CD4-positive, alpha-beta T cell treated with Interleukin-17A for 4 hours (primary cell): ENCODE measurements around the gene MPST.

Experiments
- DNase-seq: peaks from one replicate; pipeline ENCODE4 v3.0.0-alpha.2; 2020; ENCODE audit warnings: mixed read lengths

The MPST gene

DNA sequence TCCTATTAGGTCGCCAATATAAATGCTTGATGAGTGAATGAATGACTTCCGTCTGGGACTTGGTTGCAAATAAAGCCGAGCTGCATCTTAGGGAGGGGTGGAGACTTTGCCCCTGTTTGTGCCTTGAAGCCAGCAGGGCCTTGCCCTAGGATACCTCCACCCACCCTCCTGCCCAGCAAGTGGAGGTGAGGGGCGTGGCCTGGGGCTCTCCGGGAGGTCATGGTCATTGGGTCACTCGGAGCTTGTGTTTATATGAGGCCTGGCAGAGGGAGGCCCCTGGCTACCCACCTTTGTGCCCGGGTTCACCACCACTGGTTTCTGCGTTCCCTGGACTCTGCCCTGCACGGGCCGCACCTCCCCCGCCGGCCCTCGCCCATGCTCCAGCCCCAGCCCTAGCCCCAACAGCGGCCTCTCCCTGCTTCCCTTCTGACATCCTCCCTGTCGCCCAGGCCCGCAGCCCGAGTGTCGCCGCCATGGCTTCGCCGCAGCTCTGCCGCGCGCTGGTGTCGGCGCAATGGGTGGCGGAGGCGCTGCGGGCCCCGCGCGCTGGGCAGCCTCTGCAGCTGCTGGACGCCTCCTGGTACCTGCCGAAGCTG, 4.3 kb downstream of the MPST start:
- DNase-seq, result no peak

DNA sequence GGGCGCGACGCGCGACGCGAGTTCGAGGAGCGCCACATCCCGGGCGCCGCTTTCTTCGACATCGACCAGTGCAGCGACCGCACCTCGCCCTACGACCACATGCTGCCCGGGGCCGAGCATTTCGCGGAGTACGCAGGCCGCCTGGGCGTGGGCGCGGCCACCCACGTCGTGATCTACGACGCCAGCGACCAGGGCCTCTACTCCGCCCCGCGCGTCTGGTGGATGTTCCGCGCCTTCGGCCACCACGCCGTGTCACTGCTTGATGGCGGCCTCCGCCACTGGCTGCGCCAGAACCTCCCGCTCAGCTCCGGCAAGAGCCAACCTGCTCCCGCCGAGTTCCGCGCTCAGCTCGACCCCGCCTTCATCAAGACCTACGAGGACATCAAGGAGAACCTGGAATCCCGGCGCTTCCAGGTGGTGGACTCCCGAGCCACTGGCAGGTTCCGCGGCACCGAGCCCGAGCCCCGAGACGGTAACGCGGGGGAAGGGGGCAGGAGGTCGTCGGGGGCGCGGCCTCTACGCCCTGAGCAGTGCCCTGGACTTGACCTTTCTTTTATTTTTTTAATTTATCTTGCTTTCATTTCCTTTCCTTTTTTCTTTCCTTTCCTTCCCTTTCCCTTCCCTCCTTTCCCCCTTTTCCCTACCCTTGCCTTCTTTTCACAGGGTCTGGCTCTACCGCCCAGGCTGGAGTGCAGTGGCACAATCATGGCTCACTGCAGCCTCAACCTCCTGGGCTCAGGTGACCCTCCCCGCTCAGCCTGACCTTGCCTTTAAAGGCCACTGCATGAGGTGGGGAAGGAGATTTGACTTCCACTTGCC, 5.0 kb downstream of the MPST start:
- no peak for DNase-seq

DNA sequence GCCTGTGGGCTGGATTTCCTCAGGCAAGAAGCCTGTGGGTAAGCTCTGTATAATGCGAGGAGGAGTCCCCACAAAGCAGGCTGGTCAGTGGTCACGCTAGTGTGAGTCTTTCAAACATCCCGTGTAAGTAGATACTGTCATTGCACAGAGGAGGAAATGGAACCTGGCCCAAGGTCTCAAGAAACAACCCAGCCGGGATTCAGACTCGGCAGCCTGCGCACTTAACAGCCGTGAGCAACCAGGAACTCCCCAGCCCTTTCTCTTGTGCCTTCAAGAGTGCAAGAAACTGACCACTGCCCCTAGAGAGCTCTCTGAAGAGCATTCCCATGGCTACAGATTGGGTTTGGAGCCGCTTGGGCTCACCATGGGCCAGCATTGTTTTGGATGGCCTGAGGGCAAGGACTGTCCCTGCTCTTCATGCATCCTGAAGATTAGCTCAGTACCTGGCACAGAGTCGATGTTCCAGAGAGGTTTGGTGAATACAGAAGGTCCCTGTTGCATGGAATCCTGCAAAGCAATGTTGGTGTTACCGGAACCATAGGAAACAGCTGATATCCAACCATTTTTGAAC, 6.0 kb downstream of the MPST start:
- no peak for DNase-seq

DNA sequence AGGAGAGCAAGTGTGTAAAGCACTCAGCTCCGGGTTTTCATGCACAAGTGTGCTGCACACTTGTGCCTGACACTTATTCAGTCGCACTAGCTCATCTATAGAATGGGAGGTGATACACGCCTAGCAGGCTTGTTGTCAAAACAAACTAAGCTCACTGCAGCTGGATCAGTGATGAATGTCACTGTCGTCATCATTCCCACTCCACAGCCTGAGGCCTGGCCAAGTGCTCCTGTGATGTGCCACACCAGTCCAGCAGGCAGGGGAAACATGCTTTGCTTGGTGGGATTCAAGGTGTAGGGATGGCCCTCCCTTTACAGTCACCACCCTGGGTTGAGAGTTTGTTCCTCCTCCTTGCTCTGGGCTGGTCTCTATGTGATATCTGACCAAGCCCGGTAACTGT, 6.8 kb downstream of the MPST start:
- no peak for DNase-seq

DNA sequence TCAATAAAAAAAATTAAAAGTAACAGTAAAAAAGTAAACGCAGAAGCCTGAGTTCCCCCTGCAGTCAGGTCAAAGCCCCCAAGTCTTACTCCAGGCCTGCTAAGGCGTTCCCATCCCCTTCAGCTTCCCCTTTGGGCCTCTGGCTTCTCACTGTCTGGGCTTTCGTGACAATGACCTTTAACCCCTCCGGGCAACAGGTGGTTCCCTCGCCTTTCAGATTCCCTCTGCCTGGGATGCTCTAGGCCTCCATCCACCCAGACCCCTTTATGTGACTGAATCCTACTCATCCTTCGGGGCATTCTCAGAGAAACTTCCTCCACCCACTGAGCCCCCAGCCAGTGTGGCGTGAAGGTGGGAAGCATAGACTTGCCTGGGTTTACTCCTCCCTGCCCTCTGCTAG, 8.0 kb downstream of the MPST start:
- DNase-seq, result no peak

DNA sequence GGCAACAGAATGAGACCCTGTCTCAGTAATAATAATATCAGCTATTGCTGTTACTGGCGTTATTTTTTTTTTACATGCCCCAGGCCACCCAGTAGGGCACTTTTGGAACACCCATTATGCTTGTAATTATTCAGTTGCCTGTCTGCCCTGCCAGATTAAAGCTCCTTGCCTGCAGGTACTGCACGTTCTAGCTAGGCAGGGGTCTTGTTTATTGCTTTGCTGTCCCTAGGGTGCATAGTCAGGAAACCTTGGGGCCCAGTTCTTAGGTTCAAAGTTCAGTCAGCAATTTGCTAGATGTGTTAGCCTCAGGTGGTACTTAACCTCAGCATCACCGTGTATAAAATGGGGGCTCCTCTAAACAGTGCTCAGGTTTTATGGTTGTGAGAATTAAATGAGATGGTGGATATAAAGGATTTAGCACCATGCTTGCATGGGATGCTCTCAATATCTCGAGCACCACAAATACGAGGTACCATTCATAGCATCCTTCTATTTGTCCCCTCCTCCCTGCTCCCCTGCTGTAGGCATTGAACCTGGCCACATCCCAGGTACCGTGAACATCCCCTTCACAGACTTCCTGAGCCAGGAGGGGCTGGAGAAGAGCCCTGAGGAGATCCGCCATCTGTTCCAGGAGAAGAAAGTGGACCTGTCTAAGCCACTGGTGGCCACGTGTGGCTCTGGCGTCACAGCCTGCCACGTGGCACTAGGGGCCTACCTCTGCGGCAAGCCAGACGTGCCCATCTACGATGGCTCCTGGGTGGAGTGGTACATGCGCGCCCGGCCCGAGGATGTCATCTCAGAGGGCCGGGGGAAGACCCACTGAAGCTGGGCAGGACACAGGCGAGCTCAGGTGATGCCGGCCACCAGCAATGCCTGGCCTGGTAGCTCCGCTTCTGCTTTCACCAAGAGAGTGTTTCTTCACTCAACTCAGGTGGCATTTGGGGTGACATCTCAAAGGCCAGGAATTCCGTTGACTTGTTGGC, 9.4 kb downstream of the MPST start:
- no peak for DNase-seq

DNA sequence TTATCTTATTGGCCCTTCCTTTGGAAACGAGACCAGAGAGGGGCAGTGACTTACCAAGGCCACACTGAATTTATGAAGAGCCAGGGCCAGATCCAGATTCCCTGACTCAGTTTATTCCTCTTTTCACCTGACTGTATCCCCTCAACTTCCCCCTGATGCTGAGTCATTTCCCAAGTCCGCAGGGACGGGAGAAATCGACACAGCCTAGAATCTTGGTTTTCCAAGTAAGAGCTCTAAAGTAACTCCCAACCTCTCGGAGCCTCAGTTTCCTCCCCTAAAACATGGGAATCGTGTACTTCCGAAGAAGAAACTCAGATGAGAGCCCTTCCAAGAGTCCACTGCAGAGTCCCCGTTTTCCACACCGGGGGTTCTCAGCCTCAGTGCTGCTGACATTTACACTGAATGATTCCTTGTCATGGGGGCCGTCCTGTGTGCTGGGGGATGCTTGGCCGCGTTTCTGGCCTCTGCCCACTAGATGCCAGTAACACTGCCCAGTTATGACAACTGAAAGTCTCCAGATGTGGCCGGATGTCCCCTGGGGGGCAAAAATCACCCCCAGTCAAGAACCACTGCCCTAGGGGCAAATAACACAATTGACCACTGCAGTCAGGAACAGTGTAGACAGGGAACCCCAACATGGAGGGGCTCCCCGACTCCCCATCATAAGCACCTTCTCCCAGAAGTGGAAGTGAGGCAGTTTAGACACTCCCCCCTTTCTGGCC, 11.2 kb downstream of the MPST start:
- DNase-seq, result no peak

DNA sequence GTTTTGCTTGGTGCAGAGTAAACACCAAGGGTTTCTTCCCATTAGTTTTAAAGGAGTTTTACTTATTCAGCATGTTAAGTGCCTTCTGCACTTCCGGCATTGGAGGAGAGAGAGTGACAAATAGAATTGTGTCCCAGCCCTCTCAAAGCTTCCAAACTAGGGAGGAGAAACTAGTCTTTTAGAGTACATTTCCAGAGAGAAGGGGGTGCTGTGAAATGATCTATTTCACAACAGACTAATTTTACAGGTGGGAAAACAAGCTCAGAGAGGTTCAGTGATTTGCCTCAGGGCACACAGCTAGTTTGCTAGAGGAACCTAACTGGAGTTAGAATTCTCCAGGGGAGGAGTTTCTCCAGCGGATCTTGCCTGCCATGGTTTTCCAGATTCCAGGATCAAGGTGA, 12.6 kb downstream of the MPST start:
- DNase-seq, result no peak

DNA sequence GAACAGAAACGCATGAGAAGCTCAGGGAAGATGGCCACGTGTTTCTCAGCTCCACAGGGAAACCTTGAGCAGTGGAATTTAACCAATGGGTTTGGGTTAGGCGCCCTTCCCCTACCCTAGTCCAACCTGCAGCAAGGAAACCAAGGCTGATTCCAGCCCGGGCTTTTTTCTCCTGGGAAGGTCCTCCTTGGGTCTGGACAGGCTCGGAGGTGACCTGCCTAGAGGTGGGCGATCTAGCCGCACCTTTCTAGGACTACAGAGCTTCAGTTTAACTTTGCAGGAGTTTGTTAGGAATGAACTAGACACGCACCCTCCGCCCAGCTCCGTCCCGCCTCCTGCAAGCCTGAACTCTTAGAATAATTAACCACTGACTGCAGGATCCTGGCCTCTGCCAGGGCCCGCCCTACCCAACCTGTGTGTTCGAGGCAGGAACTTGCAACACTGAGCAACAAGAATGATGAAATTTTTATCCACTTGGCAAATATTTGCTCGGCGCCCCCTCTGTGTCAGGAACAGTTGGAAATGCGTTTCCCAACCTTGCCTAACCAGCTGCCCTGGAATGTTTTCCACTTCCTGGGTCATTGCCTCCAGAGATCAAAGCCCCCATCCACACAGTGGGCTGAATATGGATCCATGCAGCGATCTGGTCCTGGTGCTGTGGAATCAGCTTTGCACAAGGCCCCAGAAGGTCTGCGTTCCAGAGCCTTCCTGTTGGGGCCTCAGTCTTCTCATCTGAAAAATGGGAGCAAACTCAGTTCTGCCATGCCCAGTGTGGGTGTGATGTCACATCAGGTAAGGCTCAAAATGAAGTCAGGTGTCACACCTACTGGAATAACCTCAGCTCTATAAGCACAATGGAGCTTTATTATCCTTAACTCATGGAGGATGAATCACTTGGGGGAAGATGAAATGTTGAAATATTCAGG, 13.3 kb downstream of the MPST start:
- no peak for DNase-seq

DNA sequence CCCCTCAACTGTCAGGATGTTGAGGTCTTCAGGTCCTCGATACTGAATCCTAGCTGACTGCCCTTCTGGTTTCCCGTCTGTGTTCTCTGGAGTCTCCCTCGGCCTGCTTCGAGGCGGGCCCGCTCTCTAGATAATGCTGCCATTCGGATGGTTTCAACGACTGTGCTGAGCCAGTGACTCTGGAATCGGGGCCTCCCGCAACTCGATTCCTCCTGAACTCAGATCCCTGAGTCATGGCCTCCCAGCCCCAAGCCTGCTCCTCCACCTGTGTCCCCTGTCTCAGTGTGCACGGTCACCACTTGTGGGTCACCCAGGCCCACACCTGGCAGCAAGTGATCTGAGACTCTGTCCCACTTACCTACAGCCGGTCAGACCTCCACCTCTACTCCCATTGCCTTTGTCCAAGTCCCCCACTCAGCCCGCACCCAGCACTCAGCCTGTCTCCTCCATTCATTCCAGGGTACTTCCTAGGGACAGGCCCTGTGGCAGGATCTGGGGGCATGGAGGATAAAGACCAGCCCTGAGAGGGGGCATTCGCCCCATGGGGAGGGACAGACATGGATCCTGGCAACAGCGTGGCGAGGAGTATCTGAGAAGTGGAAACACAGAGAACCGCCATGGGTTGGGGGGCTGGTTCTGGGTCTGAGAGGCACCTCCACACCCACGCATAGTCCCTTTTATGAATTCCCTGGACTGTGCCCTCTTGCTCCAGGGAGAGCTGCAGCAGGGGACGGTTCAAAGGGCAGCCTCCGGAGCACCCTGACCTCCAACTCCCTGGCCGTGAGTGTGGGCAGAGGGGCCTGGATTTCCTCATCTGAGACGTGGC, 14.3 kb downstream of the MPST start:
- no peak for DNase-seq

DNA sequence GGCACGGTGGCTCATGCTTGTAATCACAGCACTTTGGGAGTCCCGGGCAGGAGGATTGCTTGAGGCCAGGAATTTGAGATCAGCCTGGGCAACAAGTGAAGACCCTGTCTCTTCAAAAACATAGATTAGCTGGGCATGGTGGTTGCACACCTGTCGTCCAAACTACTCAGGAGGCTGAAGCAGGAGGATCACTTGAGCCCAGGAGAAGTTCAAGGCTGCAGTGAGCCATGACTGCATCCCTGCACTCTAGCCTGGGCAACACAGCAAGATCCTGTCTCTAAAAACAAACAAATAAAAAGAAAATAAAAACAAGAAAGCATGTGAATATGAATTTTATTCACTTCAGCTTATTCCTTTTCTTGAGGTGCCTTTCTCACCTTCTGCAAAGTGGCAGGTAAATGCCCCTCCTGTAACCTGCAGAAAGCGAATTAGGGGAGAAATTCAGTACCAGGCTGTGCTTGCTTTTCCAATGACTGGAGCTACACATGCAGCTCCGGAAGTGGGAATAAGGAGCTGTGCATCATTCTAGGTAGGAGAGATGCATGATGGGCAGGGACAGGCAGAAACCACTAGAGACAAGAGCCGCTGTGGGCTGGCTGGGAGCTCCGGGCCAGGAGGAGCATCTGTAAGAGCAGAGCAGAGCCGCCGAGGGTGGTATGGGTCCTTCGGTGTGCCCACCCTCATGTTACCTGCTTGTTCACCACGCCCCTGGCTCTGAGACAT, 17.3 kb downstream of the MPST start:
- DNase-seq, result no peak

DNA sequence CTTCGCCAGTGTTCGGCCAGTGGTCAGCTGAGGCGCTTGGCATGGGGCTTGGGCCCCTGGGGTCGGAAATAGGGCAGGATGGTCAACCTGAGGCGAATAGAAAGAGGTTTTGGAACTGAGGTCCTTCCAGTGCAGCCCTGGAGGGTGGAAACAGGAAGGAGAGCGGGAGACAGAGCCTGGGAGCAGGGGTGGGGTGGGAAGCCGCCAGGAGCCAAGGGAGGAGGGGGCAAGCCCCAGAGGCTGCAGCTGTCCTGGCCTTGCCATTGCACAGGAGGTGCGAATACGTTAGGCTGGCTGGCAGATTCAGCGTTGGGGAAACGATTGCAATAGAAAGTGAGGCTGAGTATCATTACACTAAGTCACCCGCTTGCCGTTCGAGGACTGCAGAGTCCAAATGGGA, 18.1 kb downstream of the MPST start:
- no peak for DNase-seq

DNA sequence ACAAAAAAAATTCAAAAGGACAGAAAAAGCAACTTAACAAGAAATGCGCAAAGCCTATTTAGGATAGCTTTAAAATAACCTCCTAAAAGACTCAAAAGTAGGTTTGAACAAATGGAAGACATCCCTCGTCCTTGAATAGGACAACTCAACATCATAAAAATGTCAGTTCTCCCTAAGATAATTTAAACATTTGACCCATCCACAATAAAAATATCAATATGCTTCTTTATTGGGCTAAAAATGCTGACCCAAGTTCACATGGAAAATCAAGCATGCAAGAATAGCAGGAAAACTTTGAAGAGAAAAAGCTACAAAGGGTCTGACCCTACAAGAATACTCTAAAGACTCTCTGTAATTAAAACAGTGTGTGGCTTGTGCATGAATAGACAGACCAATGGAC, 19.9 kb downstream of the MPST start:
- DNase-seq, result no peak

DNA sequence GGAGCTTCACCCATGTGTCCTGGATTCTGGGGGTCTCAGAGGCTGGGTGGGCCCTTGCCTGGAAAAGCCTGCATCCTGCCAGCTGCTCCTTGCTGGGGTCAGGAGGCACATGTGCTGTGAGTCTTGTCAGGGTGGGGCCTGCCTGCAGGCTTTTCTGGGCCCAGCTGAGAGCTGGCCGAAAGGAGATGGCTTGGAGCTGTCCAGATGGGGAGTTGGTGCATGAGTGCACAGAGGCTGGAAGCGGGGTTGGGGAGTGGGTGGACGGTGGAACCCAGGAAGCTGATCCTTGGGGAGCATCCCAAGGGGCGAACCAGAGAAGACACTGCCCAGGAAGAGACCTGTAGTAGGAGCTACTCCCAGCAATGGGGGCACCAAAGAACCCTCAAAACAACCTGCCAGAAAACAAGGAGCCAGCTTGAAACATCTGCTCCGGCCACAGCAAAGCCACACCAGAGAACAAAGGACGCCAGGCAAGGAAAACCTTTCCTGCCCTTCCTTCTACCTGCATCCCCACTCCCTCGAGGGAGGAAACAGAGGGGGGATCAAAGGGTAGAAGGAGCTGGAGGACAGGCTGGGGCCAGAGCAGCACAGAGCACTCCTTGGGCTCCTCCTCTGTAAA, 23.8 kb downstream of the MPST start:
- DNase-seq, result no peak

DNA sequence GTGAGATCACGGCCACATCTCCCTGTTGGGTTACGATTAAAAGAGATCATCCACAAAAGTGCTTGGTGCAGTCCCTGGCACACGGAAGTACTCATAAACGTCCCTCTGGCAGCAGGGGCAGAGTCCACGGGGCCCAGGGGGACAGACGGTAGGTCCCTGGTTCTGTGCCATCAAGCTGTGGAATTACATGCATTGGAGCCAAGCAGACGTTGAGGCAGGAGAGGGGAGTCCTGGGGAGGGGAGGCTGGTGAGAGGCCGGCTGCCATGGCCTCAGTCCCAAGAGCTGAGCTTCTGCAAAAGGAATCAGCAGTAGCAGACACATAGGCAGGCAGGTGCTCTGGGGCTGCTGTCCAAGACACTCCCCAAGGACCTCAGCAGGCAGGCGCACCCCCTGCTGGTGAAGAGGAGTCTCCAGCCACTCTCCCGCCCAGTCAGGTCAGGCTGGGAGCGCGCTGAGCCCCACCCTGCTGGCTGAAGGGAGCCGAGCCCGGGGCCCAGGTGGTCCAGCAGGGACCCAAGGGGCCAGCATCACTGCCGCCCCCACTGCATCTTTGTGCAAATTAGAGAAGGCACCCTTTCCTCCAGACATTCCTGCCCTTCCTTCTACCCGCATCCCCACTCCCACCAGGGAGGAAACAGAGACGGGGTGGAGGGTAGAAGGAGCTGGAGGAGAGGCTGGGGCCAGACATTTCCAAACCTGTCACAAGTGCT, 24.4 kb downstream of the MPST start:
- peak; percentile 50 for DNase-seq

DNA sequence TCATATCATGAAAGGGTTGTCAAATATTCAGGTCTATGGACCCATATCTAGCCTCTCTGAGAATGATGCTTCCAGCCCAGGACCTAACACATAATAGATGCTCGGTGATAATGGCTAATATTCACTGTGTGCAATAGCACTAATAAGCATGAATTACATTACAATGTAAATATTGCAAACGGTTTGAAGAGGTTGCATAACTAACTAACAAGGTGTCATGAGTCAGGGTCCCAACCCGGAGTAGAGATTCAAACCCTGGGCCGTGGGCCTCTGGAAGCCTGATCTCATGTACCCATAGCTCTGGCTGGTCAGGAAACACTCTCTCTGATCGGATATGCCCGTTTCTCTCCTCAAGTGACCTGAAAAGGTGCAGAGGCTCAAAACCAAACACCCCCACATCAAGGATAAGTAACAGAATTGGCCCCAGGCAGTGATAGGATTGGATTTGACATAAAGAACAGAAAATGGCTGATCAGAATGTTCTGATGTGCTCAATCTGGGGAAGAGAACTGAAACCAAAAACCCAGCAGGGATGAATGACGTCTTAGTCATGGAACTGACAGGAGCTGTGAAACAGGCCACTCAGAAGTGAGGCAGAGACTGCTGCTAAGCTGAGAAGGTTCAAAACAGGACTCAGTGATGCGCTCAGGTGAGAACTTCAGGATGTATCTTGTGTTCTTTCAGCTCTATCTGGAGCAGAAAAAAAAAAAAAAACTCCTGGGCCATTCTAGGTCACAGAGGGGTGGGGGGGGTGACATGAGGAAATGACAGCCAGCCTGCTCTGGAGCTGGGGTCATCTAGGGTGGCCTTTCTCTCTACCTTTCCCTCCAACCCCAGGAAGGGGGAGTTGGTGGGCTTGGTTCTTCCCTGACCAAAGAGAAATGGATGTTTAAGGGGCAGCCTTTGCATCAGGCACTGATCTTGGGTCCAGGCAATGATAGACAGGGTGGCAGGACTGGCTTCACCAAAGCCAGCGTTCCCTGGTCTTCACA, 25.4 kb downstream of the MPST start:
- DNase-seq, result no peak

DNA sequence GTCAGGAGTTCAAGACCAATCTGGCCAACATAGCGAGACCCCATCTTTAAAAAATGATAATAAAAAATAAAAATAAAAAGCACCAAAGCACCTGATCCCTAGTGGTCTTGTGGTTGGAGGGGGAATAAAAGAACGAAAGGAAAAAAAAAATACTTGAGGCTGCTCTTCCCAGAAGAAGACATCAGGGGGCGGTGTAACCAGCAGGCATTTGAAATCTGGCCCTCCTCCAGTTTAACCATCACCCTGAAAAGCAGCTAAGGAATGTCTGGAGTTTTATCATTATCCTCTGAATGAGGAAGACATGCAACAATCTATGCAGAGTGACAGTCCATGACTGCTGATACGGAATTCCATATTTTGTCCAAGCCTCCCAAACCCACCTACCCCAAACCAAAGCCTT, 26.4 kb downstream of the MPST start:
- no peak for DNase-seq
